WTC11 (cell line): ENCODE data around the gene TTN. TPM values are rescaled to one million over a fixed set of nuclear protein-coding genes. Genes with fewer than 3 reads are reported as not detected.
"Not testable (repeated sequence)": the region's sequence is repeated elsewhere in the genome, so short reads cannot be mapped to it uniquely, and the experiment has no call there.

Source experiments
- ATAC-seq: fragments of 200-7000 bp; cut with Tn5 transposase; 2 replicates; pipeline ENCODE4 v1.10.0; 2021; ENCODE audit warnings: mild to moderate bottlenecking, moderate library complexity
- CTCF ChIA-PET: fragments of 300-600 bp; sonication (Branson Sonifier 250); formaldehyde crosslinking; loops from one replicate; lab custom pipeline; 2021; ENCODE audit warnings: antibody characterized with exemption; lab: Charles Lee
- POLR2A ChIA-PET: fragments of 350-600 bp; sonication (Branson Sonifier 250); formaldehyde crosslinking; loops from one replicate; lab custom pipeline; 2021; ENCODE audit warnings: antibody characterized with exemption; lab: Charles Lee
- DNase-seq: peaks from one replicate; pipeline ENCODE4 v3.0.0; 2021; ENCODE audit warnings: low spot score
- H3K27ac Mint-ChIP-seq: 2 replicates; pipeline ENCODE4 v1.8.0; 2021; ENCODE audit warnings: mixed read lengths
- H3K27me3 Mint-ChIP-seq: 2 replicates; pipeline ENCODE4 v1.8.0; 2021; ENCODE audit warnings: low read depth, mild to moderate bottlenecking, moderate library complexity, mixed read lengths
- H3K36me3 Mint-ChIP-seq: 2 replicates; pipeline ENCODE4 v1.8.0; 2021; ENCODE audit warnings: mixed read lengths
- H3K4me1 Mint-ChIP-seq: 2 replicates; pipeline ENCODE4 v1.8.0; 2022; ENCODE audit warnings: mixed read lengths
- H3K4me3 Mint-ChIP-seq: 2 replicates; pipeline ENCODE4 v1.8.0; 2021; ENCODE audit warnings: mild to moderate bottlenecking, moderate library complexity, mixed read lengths
- H3K9me3 Mint-ChIP-seq: 2 replicates; pipeline ENCODE4 v1.8.0; 2021; ENCODE audit warnings: mixed read lengths
- CREB1 ChIP-seq: sonication (generic); formaldehyde crosslinking; IDR thresholded peaks from 2 replicates; pipeline ENCODE4 v1.8.0; 2023; ENCODE audit warnings: mild to moderate bottlenecking, missing genetic modification reagents
- FOXJ3 ChIP-seq: sonication (generic); formaldehyde crosslinking; IDR thresholded peaks from 2 replicates; pipeline ENCODE4 v1.9.0; 2021; ENCODE audit warnings: missing genetic modification reagents, mild to moderate bottlenecking, borderline replicate concordance
- GTF2I ChIP-seq: fragments of 250-450 bp; sonication (Bioruptor Pico); conservative IDR thresholded peaks from 2 replicates; pipeline ENCODE4 v1.4.0; 2021; ENCODE audit warnings: mild to moderate bottlenecking
- MAX ChIP-seq: sonication (generic); formaldehyde crosslinking; IDR thresholded peaks from 2 replicates; pipeline ENCODE4 v1.8.0; 2022; ENCODE audit warnings: mild to moderate bottlenecking, missing genetic modification reagents
- NR2C2 ChIP-seq: sonication (generic); formaldehyde crosslinking; IDR thresholded peaks from 2 replicates; pipeline ENCODE4 v1.8.0; 2022; ENCODE audit warnings: mild to moderate bottlenecking, missing genetic modification reagents
- SMAD3 ChIP-seq: sonication (generic); formaldehyde crosslinking; IDR thresholded peaks from 2 replicates; pipeline ENCODE4 v1.8.0; 2022; ENCODE audit warnings: missing genetic modification reagents, mild to moderate bottlenecking, borderline replicate concordance
- SP1 ChIP-seq: sonication (generic); formaldehyde crosslinking; conservative IDR thresholded peaks from 2 replicates; pipeline ENCODE4 v1.8.1; 2022; ENCODE audit warnings: missing genetic modification reagents
- ZBTB43 ChIP-seq: sonication (generic); formaldehyde crosslinking; IDR thresholded peaks from 2 replicates; pipeline ENCODE4 v1.8.1; 2023; ENCODE audit warnings: mild to moderate bottlenecking, missing genetic modification reagents
- ZNF423 ChIP-seq: fragments of 250-450 bp; sonication (Bioruptor Pico); IDR thresholded peaks from 2 replicates; pipeline ENCODE4 v2.1.2; 2022; ENCODE audit warnings: mild to moderate bottlenecking, moderate library complexity
- ZNF532 ChIP-seq: fragments of 250-450 bp; sonication (Bioruptor Pico); IDR thresholded peaks from 2 replicates; pipeline ENCODE4 v1.9.0; 2021; ENCODE audit warnings: mild to moderate bottlenecking, borderline replicate concordance
- total RNA-seq: library from RNA; stranded (reverse); gene quantifications from 3 replicates; pipeline ENCODE4 v1.2.3, GENCODE V29; 2021
- TF ChIP-seq, protein P1 (sequence below): sonication (generic); formaldehyde crosslinking; IDR thresholded peaks from 2 replicates; pipeline ENCODE4 v1.8.0; 2022; ENCODE audit warnings: mild to moderate bottlenecking, missing genetic modification reagents
- TF ChIP-seq, protein P2 (sequence below): sonication (generic); formaldehyde crosslinking; IDR thresholded peaks from 2 replicates; pipeline ENCODE4 v1.8.0; 2023; ENCODE audit warnings: missing genetic modification reagents, mild to moderate bottlenecking, borderline replicate concordance
- TF ChIP-seq, protein P3 (sequence below): sonication (generic); formaldehyde crosslinking; IDR thresholded peaks from 2 replicates; pipeline ENCODE4 v1.8.0; 2022; ENCODE audit warnings: missing genetic modification reagents

TTN gene
- total RNA-seq, 1 experiment from 2014 or later, result 4.7 TPM

DNA sequence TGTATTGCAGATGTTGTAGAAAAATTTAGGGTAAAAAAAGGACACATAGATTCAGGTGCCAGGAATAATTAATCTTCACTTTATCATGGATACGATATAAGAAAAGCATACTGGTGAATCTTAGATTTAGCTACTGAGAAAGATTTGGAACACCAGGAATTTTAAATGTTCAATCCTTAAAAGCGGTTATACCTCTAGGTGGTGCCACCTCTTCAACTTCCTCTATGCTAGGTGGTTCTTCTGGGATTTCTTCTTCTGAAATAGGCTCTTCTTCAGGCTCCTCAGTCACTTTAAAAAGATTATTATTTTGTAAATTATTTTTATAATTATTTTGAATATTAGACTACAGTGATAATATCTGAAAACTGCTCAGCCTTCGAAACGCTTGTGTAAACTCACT, 133.1 kb downstream of the TTN start:
- CTCF ChIA-PET, result interaction anchor here (1.0 kb wide), 1 partner anchor 10 kb away, joined by 4 read pairs; no protein-coding TSS in a partner anchor
- no peak overlapping the region for H3K4me3 Mint-ChIP-seq
- H3K36me3 Mint-ChIP-seq, result no peaks in the 10 kb centered on the region
- ATAC-seq (peak; percentile 56), DNase-seq (no peak)
- no peaks in the 10 kb centered on the region for H3K4me1 Mint-ChIP-seq
- TF ChIP-seq MAX (CRISPR knock-in tag) (no peak), ZBTB43 (CRISPR knock-in tag) (no peak)
- no peak overlapping the region for H3K27ac Mint-ChIP-seq
- POLR2A ChIA-PET, result no interaction called here
- H3K27me3 Mint-ChIP-seq, result no peaks in the 10 kb centered on the region
- H3K9me3 Mint-ChIP-seq, result no peaks in the 10 kb centered on the region

- Mint-ChIP-seq H3K4me3 (no peak overlapping the region), H3K27ac (no peak overlapping the region), H3K4me1 (no peaks in the 10 kb centered on the region), H3K27me3 (no peaks in the 10 kb centered on the region), H3K9me3 (no peaks in the 10 kb centered on the region), H3K36me3 (no peaks in the 10 kb centered on the region)
- DNase-seq (no peak), ATAC-seq (no peak)
- TF ChIP-seq GTF2I (CRISPR knock-in tag) (no peak), NR2C2 (CRISPR knock-in tag) (no peak), ZNF423 (no peak), CREB1 (CRISPR knock-in tag) (no peak), SP1 (CRISPR knock-in tag) (no peak)
- TF ChIP-seq, protein P1, sequence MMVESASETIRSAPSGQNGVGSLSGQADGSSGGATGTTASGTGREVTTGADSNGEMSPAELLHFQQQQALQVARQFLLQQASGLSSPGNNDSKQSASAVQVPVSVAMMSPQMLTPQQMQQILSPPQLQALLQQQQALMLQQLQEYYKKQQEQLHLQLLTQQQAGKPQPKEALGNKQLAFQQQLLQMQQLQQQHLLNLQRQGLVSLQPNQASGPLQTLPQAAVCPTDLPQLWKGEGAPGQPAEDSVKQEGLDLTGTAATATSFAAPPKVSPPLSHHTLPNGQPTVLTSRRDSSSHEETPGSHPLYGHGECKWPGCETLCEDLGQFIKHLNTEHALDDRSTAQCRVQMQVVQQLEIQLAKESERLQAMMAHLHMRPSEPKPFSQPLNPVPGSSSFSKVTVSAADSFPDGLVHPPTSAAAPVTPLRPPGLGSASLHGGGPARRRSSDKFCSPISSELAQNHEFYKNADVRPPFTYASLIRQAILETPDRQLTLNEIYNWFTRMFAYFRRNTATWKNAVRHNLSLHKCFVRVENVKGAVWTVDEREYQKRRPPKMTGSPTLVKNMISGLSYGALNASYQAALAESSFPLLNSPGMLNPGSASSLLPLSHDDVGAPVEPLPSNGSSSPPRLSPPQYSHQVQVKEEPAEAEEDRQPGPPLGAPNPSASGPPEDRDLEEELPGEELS (CRISPR knock-in tag), result no peak
- TF ChIP-seq, protein P2, sequence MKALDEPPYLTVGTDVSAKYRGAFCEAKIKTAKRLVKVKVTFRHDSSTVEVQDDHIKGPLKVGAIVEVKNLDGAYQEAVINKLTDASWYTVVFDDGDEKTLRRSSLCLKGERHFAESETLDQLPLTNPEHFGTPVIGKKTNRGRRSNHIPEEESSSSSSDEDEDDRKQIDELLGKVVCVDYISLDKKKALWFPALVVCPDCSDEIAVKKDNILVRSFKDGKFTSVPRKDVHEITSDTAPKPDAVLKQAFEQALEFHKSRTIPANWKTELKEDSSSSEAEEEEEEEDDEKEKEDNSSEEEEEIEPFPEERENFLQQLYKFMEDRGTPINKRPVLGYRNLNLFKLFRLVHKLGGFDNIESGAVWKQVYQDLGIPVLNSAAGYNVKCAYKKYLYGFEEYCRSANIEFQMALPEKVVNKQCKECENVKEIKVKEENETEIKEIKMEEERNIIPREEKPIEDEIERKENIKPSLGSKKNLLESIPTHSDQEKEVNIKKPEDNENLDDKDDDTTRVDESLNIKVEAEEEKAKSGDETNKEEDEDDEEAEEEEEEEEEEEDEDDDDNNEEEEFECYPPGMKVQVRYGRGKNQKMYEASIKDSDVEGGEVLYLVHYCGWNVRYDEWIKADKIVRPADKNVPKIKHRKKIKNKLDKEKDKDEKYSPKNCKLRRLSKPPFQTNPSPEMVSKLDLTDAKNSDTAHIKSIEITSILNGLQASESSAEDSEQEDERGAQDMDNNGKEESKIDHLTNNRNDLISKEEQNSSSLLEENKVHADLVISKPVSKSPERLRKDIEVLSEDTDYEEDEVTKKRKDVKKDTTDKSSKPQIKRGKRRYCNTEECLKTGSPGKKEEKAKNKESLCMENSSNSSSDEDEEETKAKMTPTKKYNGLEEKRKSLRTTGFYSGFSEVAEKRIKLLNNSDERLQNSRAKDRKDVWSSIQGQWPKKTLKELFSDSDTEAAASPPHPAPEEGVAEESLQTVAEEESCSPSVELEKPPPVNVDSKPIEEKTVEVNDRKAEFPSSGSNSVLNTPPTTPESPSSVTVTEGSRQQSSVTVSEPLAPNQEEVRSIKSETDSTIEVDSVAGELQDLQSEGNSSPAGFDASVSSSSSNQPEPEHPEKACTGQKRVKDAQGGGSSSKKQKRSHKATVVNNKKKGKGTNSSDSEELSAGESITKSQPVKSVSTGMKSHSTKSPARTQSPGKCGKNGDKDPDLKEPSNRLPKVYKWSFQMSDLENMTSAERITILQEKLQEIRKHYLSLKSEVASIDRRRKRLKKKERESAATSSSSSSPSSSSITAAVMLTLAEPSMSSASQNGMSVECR (CRISPR knock-in tag), result no peak
- ChIA-PET CTCF (interaction anchor here (1.3 kb wide), 1 partner anchor 34 kb away, joined by 3 read pairs; no protein-coding TSS in a partner anchor), POLR2A (no interaction called here)
Observed at GRCh38 chr2:178666458-178666857, 140.8 kb downstream of the TTN start.

DNA sequence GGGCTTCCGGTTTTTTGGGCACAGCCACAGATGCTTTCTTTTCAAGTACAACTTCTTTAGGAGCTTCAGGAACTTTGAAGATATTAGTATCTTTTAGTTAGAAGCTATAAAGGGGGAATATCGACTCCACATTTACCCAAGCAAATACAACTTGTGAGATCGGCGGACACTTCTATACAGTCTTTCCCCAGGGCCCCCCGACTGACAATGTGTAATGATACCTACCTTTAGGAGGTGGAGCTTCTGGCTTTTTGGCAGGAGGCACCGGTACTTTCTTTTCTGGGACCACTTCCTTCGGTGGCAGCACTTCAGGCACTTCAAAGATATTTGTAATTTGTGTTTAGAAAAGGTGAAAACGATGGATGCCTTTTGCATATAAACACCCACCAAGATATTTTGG, 148.7 kb downstream of the TTN start:
- H3K27ac Mint-ChIP-seq, H3K4me1 Mint-ChIP-seq, H3K9me3 Mint-ChIP-seq, H3K4me3 Mint-ChIP-seq, H3K36me3 Mint-ChIP-seq, ATAC-seq, H3K27me3 Mint-ChIP-seq, CTCF ChIA-PET, DNase-seq, POLR2A ChIA-PET: not testable (repeated sequence)

- no peaks in the 10 kb centered on the region for H3K9me3 Mint-ChIP-seq
- H3K4me3 Mint-ChIP-seq, result no peak overlapping the region
- no peaks in the 10 kb centered on the region; the same call in 1 of the 2 replicates for H3K27me3 Mint-ChIP-seq
- no peak overlapping the region for H3K27ac Mint-ChIP-seq
- ChIA-PET CTCF (no interaction called here), POLR2A (no interaction called here)
- no peaks in the 10 kb centered on the region for H3K4me1 Mint-ChIP-seq
- DNase-seq (no peak), ATAC-seq (no peak)
- H3K36me3 Mint-ChIP-seq, result peaks cover 3% of the 10 kb centered on the region; the same call in 1 of the 2 replicates
- TF ChIP-seq SMAD3 (no peak), FOXJ3 (CRISPR knock-in tag) (no peak), ZNF532 (CRISPR knock-in tag) (no peak)
- TF ChIP-seq, protein P3, sequence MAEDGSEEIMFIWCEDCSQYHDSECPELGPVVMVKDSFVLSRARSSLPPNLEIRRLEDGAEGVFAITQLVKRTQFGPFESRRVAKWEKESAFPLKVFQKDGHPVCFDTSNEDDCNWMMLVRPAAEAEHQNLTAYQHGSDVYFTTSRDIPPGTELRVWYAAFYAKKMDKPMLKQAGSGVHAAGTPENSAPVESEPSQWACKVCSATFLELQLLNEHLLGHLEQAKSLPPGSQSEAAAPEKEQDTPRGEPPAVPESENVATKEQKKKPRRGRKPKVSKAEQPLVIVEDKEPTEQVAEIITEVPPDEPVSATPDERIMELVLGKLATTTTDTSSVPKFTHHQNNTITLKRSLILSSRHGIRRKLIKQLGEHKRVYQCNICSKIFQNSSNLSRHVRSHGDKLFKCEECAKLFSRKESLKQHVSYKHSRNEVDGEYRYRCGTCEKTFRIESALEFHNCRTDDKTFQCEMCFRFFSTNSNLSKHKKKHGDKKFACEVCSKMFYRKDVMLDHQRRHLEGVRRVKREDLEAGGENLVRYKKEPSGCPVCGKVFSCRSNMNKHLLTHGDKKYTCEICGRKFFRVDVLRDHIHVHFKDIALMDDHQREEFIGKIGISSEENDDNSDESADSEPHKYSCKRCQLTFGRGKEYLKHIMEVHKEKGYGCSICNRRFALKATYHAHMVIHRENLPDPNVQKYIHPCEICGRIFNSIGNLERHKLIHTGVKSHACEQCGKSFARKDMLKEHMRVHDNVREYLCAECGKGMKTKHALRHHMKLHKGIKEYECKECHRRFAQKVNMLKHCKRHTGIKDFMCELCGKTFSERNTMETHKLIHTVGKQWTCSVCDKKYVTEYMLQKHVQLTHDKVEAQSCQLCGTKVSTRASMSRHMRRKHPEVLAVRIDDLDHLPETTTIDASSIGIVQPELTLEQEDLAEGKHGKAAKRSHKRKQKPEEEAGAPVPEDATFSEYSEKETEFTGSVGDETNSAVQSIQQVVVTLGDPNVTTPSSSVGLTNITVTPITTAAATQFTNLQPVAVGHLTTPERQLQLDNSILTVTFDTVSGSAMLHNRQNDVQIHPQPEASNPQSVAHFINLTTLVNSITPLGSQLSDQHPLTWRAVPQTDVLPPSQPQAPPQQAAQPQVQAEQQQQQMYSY (CRISPR knock-in tag), result no peak
Observed at GRCh38 chr2:178650554-178650953, 156.7 kb downstream of the TTN start.
